Measurements from ENCODE around the gene TENM3.
A peak's percentile ranks its signal among the peaks of the same experiment; 100 is the strongest.

Gene TENM3

DNA sequence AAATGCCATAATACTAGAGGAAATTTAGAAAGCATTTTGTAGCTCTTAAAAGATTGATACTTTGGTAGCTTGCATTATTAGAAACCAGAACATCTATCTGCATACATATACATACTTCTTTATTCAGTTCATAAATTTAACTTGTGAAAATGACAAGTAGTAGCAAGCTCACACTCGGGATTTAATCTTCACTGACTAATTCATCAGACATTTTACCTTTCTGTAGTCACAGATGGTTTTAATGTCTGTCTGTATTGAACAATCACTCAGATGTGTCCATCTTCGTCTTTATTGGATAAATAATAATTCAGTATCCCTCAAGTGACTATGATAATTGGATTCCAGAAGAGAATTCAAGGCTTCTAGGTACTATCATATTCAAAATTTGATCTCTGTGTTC lies 232.3 kb downstream of the TENM3 start:
- no peak for DNase-seq

DNA sequence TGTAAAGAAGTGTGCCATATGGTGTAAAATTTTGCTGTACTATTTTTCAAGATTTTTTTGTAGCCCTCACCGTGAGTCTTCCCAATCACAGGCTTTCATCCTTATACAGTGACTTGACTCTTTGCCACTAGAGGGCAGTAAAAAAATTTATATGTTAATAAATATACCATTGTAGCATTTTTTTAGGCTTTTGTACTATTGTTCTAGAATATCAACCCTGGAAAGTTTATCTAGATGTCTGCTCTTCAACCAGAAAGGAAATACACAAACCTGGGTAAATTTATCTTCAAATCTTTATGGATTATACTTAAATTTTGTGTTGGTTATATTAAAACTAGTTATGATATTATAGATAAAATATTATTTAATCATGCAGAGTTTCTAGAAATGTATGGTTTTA lies 235.3 kb downstream of the TENM3 start:
- peak; percentile 84 for DNase-seq

DNA sequence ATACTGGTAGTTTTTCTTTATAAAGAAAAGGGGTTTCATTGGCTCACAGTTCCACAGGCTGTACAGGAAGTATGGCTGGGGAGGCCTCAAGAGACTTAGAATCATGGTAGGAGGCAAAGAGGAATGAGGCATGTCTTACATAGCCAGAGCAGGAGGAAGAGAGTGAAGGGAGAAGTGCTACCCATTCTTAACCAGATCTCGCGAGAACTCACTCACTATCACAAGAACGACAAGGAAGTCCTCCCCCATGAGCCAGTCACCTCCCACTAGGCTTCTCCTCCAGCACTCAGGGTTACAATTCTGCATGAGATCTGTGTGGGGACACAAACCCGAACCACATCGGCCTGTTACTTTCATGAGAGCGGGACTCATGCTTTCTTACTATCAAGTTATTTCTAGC lies 240.5 kb downstream of the TENM3 start:
- DNase-seq = no peak

DNA sequence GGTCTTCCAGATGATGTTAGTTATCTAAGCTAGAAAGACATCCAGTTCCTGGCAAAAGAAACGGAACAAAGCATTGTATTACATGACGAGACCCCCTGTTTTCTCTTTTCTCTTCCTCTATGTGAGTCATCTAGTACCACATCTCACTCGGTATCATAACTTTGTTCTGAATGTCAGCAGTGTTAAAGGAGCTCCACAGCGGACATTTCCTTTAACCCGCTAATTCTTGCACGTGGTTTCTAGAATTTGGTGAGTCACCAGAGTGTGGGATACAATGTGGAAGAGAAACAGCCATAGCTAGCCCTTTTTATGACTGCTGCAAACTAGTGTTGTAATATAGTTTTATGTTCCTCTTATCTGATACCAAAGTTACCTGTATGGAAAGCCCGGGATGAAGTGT lies 243.7 kb downstream of the TENM3 start:
- DNase-seq = no peak

DNA sequence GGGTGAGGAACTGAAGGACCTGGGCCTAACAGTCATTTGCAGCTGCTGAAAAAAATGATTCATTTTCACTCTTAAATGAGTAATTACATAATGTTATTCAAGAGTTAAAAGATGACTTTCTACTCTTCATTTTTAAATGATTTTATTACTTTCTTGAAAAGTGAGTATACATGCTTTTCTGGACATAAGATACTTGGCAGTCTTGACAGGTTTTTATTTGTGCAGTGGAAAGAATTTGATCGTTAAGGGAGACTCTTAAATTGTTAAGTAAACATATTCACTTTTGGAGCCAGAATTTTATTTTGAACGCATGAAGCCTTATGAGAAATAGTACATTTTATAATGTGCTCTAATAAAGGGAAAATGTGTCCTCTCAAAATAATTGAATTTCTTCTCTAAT lies 245.7 kb downstream of the TENM3 start:
- no peak for DNase-seq

DNA sequence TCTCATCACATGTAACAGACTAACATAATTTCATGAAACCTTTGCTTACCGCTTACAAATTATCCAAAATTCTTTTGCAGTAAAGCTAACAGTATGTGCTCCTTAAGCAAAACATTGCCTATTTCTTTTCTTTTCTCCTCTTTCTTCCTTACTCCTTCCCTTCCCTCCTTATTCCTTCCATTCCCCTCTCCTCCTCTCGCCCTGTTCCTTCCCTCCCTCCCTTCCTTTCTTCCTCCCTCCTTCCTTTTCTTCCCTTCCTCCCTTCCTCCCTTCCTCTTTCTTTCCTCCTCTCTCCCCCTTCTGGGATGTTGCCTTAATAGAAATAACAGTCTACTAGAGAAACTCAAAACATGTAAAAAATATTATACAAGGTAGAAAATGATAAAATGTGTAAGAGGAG lies 246.4 kb downstream of the TENM3 start:
- no peak for DNase-seq

DNA sequence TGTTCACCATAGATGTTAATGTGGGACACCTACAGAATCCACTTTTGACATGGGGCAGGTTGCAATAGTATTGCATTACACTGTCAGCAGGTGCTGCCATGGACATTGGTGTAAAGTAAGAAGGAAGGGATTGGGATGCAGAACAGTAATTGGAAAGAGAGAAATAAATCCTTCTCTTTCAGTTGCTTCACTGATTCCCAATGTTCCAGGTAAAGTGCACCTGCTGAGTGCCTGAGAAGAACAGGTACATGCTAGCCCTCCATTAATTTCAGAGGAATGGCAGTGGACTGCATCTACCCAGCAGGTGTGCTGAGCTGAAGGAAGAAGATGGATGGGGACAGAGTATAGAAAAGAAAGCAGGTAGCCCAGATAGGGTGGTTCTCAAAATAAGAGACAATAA lies 248.5 kb downstream of the TENM3 start:
- no peak for DNase-seq

DNA sequence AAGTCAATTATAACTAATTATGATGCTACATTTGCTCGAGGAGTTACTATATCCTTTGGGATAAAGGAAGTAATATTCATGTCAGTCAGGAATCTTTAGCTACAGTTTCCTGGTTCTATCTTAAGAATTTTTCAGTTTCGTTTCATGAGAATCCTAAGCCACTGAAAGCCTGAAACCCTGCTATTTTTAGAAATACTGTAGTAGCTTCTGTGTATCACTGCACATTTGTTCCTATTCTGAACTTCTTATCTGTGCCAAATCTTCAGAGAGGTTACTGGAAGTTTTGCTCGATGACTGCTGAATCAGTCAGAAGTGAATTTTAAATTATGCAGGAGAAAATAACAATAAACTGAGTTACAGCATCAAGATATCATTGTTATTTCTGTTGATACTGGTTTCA lies 249.2 kb downstream of the TENM3 start:
- DNase-seq = no peak

DNA sequence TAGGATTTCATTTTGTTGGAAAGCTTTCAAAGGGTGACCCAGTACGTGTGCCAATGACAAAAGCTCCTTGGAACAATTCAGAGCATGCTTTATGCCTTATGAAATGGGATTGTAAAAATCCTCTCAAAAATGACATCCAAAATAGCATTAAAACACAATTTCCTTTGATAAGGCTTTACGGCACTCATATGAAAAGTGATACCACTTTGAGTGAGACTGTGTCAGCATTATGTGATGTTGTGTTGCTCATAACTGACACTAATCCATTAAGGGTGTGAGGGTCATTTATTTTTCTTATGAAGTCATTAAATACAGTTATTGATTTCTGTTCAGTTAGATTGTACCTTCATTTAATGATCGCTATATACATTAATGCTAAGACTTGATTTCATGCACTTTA lies 250.2 kb downstream of the TENM3 start:
- DNase-seq = no peak

DNA sequence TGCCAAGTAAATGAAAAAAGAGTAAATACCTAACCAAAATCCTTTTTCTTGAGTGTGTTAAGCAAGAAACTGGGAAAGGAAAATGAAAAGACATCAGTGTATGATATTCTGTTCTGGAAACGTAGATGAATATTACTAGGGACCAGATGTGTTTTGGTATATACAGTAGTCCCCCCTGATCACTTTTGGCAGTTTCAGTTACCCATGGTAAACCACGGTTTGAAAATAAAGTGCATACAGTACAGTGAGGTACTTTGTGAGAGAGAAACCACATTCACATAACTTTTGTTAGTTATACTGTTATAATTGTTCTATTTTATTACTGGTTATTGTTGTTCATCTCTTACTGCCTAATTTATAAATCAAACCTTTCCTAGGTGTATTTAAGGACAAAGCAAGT lies 250.9 kb downstream of the TENM3 start:
- DNase-seq = no peak

DNA sequence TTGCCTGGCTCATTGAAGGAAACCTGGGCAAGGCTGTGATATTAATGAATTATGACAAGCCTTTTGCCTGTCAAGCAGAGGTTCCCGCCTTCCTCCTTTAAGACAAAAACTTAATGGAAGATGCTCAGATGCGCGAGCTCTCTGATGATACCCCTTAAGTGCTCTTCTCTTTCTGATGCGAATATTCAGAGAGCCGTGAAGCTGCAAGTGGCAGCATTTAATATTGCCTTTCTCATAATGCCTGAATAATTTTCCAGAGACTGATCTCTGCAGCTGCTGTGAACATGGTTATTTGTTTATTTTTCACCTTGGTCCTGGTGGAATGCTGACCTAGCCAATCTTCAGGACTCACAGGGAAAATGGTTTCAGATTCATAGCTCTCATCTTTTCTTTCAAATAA lies 251.8 kb downstream of the TENM3 start:
- no peak for DNase-seq

DNA sequence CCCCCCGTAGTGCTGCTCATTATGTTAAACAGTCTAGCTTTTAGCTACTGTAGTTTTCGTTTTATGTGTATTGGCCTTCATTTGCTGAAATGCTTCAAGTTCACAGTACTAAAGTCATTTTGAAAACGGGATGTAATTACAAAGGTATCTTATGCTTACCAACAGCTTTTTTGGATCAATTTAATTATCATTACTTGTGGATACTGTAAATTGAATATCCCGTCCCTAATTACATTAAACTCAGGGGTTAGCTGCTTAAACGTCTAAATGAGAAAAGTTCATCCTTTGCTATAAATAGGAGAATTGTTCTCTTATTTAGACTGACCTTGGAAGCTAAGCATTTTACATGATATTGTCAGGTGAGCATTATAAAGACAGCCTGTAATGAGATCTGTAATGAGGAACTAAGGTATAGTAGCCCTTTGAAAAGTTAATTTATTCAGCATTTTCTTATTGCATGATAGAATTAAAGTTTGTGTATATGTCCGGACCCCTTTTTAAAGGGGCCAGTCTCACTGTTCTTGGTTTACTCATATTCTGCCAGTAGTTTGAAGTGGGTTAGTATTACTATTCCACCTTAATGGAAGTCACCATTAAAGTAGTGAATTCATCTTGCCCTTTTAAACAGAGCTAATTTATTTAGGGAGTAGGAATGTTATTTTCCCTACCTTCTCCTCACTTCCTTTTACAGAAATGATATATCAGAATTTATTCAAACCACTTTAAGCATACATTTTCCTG lies 252.6 kb downstream of the TENM3 start:
- no peak for DNase-seq

DNA sequence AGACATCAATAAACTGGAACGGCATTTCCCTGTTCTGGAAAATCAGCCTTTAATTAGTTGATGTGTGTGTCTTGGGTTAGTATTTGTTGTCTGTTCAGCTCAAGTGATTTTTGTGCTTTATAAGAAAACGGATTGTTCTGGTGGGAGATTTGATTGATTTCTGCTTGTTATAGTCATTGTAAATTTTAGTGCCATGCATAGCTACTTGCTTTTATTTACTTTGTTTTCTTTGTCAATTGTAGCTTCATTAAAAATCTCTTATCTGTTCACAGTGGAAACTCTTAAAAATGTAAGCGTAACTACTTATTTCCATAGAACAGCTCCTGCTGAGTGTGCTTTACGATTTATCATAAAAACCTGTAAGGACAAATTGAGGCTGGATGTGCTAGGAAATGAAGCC lies 253.2 kb downstream of the TENM3 start:
- no peak for DNase-seq

DNA sequence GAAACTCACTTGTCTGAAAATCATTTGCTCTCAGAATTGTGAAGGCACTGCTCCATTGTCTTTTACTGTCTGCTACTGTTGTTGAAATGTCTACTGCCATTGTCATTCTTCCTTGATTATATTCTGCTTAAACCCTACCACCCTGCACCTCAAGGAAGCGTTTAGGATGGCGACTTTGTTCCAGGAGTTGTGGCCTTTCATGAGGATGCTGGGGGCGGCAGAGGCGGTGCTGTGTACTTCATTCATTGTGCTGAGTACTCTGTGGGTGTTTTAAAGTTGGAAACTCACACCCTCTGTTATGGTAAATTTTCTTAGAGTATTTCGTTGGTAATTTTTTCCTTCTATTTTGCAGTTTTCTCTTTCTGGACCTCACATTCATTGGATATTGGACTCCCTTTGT lies 258.9 kb downstream of the TENM3 start:
- DNase-seq = no peak

DNA sequence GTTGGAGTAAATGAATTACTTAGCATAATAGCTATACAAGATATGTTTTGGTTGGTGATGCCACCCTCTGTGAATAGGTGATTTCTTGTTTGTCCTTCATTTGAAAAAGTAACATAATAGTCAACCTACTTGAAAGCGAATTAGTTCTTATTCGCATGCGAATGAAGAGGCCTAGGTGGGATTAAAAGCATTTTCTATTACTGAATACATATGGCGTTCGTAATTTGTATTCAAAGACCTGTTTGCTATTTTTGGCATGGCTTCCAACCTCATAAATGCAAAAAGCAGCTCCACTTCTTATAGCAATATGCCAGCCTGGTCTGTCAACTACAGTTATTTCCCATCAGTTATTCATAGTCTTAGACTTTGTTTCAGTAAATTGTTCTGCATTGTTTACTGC lies 261.3 kb downstream of the TENM3 start:
- DNase-seq = no peak

DNA sequence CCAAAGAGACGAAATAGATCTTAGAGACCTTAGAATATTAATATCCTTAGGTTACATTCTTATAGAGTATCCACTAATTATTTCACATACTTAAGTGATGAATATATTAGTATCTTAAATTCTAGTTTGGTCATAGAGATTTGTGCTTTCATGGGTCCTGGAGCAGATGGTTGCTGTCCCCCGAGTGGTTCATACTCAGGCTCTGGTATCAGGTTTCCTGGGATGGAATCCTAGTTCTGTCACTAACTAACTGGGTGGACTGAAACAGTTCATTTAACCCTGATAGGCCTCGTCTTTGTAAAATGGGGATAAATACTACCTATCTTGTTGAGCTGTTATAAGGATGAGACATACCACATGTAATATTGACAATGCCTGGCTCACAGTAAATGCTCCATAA lies 264.6 kb downstream of the TENM3 start:
- DNase-seq = no peak

DNA sequence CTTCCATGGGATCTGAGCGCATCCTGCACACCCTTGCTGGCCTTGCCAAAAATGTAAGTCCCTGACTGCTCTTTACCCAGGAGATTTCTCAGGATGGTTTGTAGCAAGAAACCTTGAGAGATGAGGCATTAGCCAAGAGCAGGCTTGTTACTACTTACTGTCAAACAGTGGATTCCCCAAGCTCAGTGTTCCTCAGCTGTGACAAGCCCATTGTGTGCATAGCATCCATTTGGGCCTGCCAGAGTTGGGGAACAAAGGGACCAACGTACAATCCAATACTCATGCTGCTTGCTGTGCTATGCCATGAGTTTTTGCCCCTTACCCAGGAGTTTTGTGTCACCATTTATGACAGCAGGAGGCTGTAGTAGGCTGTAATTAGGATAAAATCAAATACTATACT lies 267.6 kb downstream of the TENM3 start:
- DNase-seq = no peak

DNA sequence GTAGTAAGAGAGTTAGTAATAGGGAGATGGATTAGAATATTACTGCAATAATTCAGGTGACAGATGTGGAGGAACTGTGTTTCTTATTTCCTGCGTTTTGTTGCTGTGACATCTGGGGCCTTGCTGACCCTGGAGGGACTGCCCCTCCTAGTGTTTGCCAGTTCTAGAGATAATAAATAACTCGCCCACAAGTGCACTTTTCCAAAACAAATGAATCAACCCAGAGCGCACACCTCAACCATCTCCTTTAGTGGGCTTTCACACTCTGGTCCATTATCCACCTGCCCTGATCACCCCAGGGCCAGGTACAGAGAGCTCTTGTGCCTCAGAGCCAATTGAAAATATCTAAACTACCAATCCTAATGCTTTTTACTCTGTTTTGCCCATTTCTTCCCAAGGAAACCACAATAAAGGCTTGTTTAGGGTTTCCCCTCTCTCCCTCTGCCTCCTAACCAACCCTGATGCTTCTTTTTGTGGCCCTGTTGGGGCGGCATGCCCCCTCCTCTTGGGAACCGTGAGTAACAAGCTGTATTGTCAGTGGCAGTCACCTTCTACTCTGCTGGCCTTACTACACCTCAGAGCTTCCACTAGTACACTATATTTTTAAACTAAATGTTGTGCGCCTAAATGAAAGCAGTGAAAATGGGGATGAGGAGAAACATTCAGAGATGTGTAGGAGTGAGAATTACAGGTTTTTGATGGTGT lies 270.5 kb downstream of the TENM3 start:
- no peak for DNase-seq

DNA sequence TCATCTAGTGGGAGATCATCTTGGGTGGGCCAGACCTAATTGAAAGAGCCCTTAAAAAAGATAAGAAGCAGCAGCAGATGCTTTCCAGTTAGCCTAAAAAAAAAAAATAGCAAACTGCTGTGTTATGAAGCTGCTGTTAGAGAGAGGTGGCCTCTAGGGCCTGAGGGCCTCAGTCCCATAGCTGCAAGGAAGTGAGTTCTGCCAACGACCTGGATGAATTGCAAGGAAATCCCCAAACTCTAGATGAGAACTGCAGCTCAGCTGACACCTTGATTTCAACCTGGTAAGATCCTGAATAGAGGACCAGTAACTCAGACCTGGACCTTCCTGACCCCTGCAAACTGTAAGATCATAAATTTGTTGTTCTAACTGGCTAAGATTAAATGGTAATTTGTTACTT lies 275.2 kb downstream of the TENM3 start:
- DNase-seq = no peak

DNA sequence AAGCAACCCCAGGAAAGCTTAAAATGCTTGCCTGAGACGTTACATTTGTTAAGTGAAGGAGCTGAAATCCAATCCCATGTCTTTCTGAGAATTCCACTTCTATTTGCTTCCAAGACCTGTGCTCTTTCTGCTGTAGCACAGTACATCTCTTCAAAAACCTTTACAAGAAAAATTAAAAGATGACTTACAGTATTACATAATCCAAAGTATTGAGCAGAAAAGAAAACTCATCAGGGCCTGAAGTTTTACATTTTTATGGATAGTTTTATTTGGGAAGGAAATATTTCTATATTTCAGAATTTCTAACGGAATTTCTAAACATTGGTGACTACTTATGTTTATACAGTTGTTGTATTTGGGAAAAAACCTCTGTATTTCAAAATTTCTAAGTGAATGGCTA lies 276.3 kb downstream of the TENM3 start:
- DNase-seq = no peak

DNA sequence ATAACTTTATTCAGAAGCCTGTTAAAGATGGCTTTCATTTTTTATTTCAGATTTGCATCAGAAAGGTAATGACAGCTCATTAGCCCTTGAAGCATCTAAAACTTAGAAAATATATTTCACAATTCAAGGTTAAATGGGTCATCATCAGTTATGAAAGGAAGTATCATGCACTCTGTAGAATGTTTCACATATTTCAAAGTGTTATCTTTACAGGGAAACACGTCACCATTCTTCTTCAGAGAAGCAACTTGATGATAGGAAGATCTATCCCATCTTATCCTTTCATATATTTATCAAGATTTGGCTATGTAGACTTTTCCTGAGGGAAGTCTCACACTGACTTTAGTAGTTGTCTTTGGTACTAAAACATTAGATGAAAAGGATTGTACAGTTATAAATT lies 277.8 kb downstream of the TENM3 start:
- no peak for DNase-seq

DNA sequence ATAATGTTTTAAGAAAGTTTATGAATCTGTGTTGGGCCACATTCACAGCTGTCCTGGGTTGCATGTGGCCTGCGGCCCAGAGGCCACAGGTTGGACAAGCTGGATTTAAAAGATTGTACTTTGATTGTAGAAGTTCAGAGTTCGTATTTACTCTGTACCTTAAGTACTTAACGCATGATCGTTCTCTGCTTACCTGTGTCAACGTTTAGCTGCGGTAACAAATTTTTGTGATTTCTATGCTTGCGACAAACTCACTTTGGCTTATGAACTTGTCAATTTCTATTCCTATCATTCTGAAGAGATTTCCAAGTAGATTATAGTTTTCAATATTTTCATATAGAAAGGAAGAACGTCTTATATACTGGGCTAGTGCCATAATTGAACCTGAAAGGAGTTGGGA lies 285.6 kb downstream of the TENM3 start:
- no peak for DNase-seq

DNA sequence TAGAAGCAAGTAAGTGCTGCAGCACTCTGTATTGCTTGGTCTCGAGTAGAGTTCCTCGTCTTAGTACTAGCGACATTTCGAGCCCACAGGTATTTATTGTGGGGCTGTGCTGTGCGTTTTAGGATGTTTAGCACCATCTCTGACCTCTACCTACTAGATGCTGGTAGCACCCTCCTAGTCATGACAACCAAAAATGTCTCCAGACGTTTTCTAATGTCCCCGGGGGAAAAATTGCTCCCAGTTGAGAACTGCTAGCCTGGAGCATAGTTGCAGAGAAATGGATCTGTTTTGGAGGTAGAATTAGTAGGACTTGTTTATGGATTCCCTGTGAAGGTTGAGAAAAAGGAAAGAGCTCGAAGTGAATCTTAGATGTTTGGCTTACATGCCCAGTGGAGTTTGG lies 287.2 kb downstream of the TENM3 start:
- DNase-seq = no peak

DNA sequence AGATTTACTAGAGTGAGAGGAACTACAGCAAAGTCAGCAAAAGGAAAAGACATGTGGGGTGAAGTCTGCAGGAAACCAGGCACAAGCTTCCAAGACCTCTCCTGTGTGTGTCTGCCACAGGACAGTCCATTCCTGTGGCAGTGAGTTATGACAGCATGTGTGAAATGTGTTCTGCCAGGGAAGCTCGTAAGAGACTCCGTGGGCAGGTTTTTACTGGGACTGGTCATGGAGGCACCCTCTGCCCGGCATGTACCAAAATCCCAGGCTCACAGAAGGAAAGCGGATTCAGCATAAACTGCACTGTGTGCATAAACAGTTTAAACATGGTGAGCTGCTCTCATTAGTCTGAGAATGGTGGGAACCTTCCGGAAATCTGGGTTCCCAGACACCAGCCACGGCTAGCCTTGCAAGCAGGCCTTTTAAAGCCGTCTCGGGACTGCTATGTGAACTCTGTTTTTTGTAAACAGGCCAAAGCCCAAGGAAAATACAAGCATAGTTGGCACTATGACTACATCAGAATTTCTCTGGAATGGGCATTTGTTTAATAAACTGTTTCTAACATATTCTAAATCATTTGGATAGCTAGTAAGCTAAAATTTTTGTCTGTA lies 288.5 kb downstream of the TENM3 start:
- no peak for DNase-seq

DNA sequence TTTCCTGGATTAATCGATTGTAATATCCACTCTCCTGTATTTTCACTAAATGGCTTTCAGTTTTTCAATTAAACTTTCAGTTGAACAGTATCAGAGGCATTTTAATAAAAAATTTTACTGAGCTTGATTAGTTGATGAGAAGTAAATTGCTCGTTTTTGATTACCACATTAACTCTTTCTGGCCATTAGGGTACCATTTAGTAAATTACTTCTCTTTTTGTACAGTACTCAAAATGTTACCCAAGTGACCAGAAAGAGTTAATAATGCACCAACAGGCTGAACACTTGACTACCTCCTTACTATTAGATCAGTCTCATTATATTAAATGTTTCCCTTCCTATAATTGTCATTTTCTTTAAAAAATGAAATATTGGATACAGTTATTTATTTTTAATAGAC lies 289.2 kb downstream of the TENM3 start:
- no peak for DNase-seq
